ENCODE data around the gene MOCS1. TPM values are rescaled to one million over a fixed set of nuclear protein-coding genes. Genes with fewer than 3 reads are reported as not detected.

MOCS1 gene
- total RNA-seq, 2 donors from 2014 or later, result 2.0 to 2.1 TPM

- no peaks in the 10 kb centered on the region for H3K4me1 Mint-ChIP-seq (ENCODE audit: low read depth in 2 of 2)
- no peak for DNase-seq (ENCODE audit: low spot score)
- no peak for ATAC-seq
- H3K9me3 Mint-ChIP-seq, result no peaks in the 10 kb centered on the region
- H3K4me3 Mint-ChIP-seq, result no peak overlapping the region
- H3K27ac Mint-ChIP-seq, result no peak overlapping the region
- H3K27me3 Mint-ChIP-seq, result peaks cover 33 to 60% of the 10 kb centered on the region in 2 donors
- no peaks in the 10 kb centered on the region for H3K36me3 Mint-ChIP-seq
Observed at GRCh38 chr6:39962831-39963230, 28.6 kb upstream of the MOCS1 start.

- ATAC-seq (no peak), DNase-seq (ENCODE audit: low spot score) (no peak)
- Mint-ChIP-seq H3K9me3 (no peaks in the 10 kb centered on the region), H3K36me3 (no peaks in the 10 kb centered on the region), H3K27me3 (peaks cover 37 to 54% of the 10 kb centered on the region in 2 donors), H3K27ac (no peak overlapping the region), H3K4me3 (no peak overlapping the region), H3K4me1 (ENCODE audit: low read depth in 2 of 2) (no peaks in the 10 kb centered on the region)
Observed at GRCh38 chr6:39961178-39961577, 26.9 kb upstream of the MOCS1 start.

- H3K36me3 Mint-ChIP-seq, result no peaks in the 10 kb centered on the region
- ATAC-seq (no peak), DNase-seq (ENCODE audit: low spot score) (no peak)
- no peaks in the 10 kb centered on the region for H3K9me3 Mint-ChIP-seq
- H3K27ac Mint-ChIP-seq, result no peak overlapping the region
- no peaks in the 10 kb centered on the region for H3K4me1 Mint-ChIP-seq (ENCODE audit: low read depth in 2 of 2)
- H3K4me3 Mint-ChIP-seq, result no peak overlapping the region
- peaks cover 36 to 53% of the 10 kb centered on the region in 2 donors for H3K27me3 Mint-ChIP-seq
Observed at GRCh38 chr6:39958947-39959346, 24.7 kb upstream of the MOCS1 start.

- H3K9me3 Mint-ChIP-seq, result no peaks in the 10 kb centered on the region
- no peaks in the 10 kb centered on the region for H3K4me1 Mint-ChIP-seq (ENCODE audit: low read depth in 2 of 2)
- DNase-seq (ENCODE audit: low spot score) (no peak), ATAC-seq (no peak)
- no peaks in the 10 kb centered on the region for H3K36me3 Mint-ChIP-seq
- peaks cover 28 to 42% of the 10 kb centered on the region in 2 donors for H3K27me3 Mint-ChIP-seq
- no peak overlapping the region for H3K4me3 Mint-ChIP-seq
- H3K27ac Mint-ChIP-seq, result no peak overlapping the region
Observed at GRCh38 chr6:39956936-39957335, 22.7 kb upstream of the MOCS1 start.

- Mint-ChIP-seq H3K27ac (no peak overlapping the region), H3K9me3 (no peaks in the 10 kb centered on the region), H3K4me1 (ENCODE audit: low read depth in 2 of 2) (no peaks in the 10 kb centered on the region), H3K27me3 (peaks cover 14 to 21% of the 10 kb centered on the region in 2 donors), H3K4me3 (no peak overlapping the region), H3K36me3 (no peaks in the 10 kb centered on the region)
- no peak for ATAC-seq
- no peak for DNase-seq (ENCODE audit: low spot score)
Observed at GRCh38 chr6:39953076-39953618, 18.9 kb upstream of the MOCS1 start.

- no peaks in the 10 kb centered on the region for H3K36me3 Mint-ChIP-seq
- ATAC-seq (no peak), DNase-seq (ENCODE audit: low spot score) (no peak)
- H3K4me1 Mint-ChIP-seq (ENCODE audit: low read depth in 2 of 2), result no peaks in the 10 kb centered on the region
- H3K27me3 Mint-ChIP-seq, result peaks cover 9 to 14% of the 10 kb centered on the region in 2 donors
- H3K4me3 Mint-ChIP-seq, result no peak overlapping the region
- H3K9me3 Mint-ChIP-seq, result no peaks in the 10 kb centered on the region
- no peak overlapping the region for H3K27ac Mint-ChIP-seq
Observed at GRCh38 chr6:39952167-39952566, 17.9 kb upstream of the MOCS1 start.

- Mint-ChIP-seq H3K27me3 (peaks cover 6 to 14% of the 10 kb centered on the region in 2 donors), H3K4me3 (no peak overlapping the region), H3K27ac (no peak overlapping the region), H3K4me1 (ENCODE audit: low read depth in 2 of 2) (no peaks in the 10 kb centered on the region), H3K9me3 (no peaks in the 10 kb centered on the region), H3K36me3 (no peaks in the 10 kb centered on the region)
- no peak for DNase-seq (ENCODE audit: low spot score)
- ATAC-seq, result no peak
Observed at GRCh38 chr6:39951716-39952115, 17.5 kb upstream of the MOCS1 start.

- no peak for ATAC-seq
- H3K4me3 Mint-ChIP-seq, result no peak overlapping the region
- no peaks in the 10 kb centered on the region for H3K4me1 Mint-ChIP-seq (ENCODE audit: low read depth in 2 of 2)
- H3K27ac Mint-ChIP-seq, result no peak overlapping the region
- H3K9me3 Mint-ChIP-seq, result no peaks in the 10 kb centered on the region
- H3K36me3 Mint-ChIP-seq, result no peaks in the 10 kb centered on the region
- no peak for DNase-seq (ENCODE audit: low spot score)
- H3K27me3 Mint-ChIP-seq, result peaks cover 8 to 14% of the 10 kb centered on the region in 2 donors
Observed at GRCh38 chr6:39951191-39951590, 16.9 kb upstream of the MOCS1 start.

- no peak for ATAC-seq
- Mint-ChIP-seq H3K9me3 (no peaks in the 10 kb centered on the region), H3K4me1 (ENCODE audit: low read depth in 2 of 2) (no peaks in the 10 kb centered on the region), H3K36me3 (no peaks in the 10 kb centered on the region), H3K27ac (no peak overlapping the region), H3K27me3 (peaks cover 4 to 5% of the 10 kb centered on the region in 2 donors), H3K4me3 (no peak overlapping the region)
- DNase-seq (ENCODE audit: low spot score), result no peak
Observed at GRCh38 chr6:39950125-39950720, 16.0 kb upstream of the MOCS1 start.

- H3K27me3 Mint-ChIP-seq, result peaks cover 0 to 2% of the 10 kb centered on the region in 2 donors
- no peaks in the 10 kb centered on the region for H3K36me3 Mint-ChIP-seq
- ATAC-seq, result no peak
- no peak for DNase-seq (ENCODE audit: low spot score)
- H3K9me3 Mint-ChIP-seq, result no peaks in the 10 kb centered on the region
- no peaks in the 10 kb centered on the region for H3K4me1 Mint-ChIP-seq (ENCODE audit: low read depth in 2 of 2)
- no peak overlapping the region for H3K4me3 Mint-ChIP-seq
- H3K27ac Mint-ChIP-seq, result no peak overlapping the region
Observed at GRCh38 chr6:39948199-39948791, 14.0 kb upstream of the MOCS1 start.

GRCh38 chr6:39947611-39948068, 13.4 kb upstream of the MOCS1 start:
- no peaks in the 10 kb centered on the region for H3K9me3 Mint-ChIP-seq
- no peak for DNase-seq (ENCODE audit: low spot score)
- no peaks in the 10 kb centered on the region for H3K36me3 Mint-ChIP-seq
- ATAC-seq, result no peak
- no peak overlapping the region for H3K4me3 Mint-ChIP-seq
- H3K27ac Mint-ChIP-seq, result no peak overlapping the region
- peaks cover 0 to 2% of the 10 kb centered on the region in 2 donors for H3K27me3 Mint-ChIP-seq
- no peaks in the 10 kb centered on the region for H3K4me1 Mint-ChIP-seq (ENCODE audit: low read depth in 2 of 2)

- H3K4me3 Mint-ChIP-seq, result no peak overlapping the region
- no peaks in the 10 kb centered on the region for H3K36me3 Mint-ChIP-seq
- no peaks in the 10 kb centered on the region for H3K4me1 Mint-ChIP-seq (ENCODE audit: low read depth in 2 of 2)
- H3K27ac Mint-ChIP-seq, result no peak overlapping the region
- H3K27me3 Mint-ChIP-seq, result peaks cover 0 to 2% of the 10 kb centered on the region in 2 donors
- peak in 1 of 2 donors; percentile 24 for ATAC-seq
- no peaks in the 10 kb centered on the region for H3K9me3 Mint-ChIP-seq
- DNase-seq (ENCODE audit: low spot score), result no peak
Observed at GRCh38 chr6:39945626-39946025, 11.4 kb upstream of the MOCS1 start.

- no peaks in the 10 kb centered on the region for H3K9me3 Mint-ChIP-seq
- ATAC-seq (no peak), DNase-seq (ENCODE audit: low spot score) (no peak)
- H3K4me1 Mint-ChIP-seq (ENCODE audit: low read depth in 2 of 2), result no peaks in the 10 kb centered on the region
- H3K4me3 Mint-ChIP-seq, result no peak overlapping the region
- no peak overlapping the region for H3K27ac Mint-ChIP-seq
- peaks cover under 1 to 8% of the 10 kb centered on the region in 2 donors for H3K27me3 Mint-ChIP-seq
- H3K36me3 Mint-ChIP-seq, result no peaks in the 10 kb centered on the region
Observed at GRCh38 chr6:39942903-39943580, 8.8 kb upstream of the MOCS1 start.

- no peaks in the 10 kb centered on the region for H3K9me3 Mint-ChIP-seq
- no peak overlapping the region for H3K27ac Mint-ChIP-seq
- no peak for ATAC-seq
- no peak overlapping the region for H3K4me3 Mint-ChIP-seq
- DNase-seq (ENCODE audit: low spot score), result no peak
- no peaks in the 10 kb centered on the region for H3K4me1 Mint-ChIP-seq (ENCODE audit: low read depth in 2 of 2)
- H3K27me3 Mint-ChIP-seq, result peaks cover 13 to 15% of the 10 kb centered on the region in 2 donors
- no peaks in the 10 kb centered on the region for H3K36me3 Mint-ChIP-seq
Observed at GRCh38 chr6:39941820-39942219, 7.6 kb upstream of the MOCS1 start.
